ENCODE measurements around the gene GRIP2. TPM values are rescaled to one million over a fixed set of nuclear protein-coding genes. Genes with fewer than 3 reads are reported as not detected.

The GRIP2 gene
- total and polyA plus RNA-seq, 2 of the 4 experiments (the other 2 are of a cell fraction), result 0.05 TPM; not detected in 1

DNA sequence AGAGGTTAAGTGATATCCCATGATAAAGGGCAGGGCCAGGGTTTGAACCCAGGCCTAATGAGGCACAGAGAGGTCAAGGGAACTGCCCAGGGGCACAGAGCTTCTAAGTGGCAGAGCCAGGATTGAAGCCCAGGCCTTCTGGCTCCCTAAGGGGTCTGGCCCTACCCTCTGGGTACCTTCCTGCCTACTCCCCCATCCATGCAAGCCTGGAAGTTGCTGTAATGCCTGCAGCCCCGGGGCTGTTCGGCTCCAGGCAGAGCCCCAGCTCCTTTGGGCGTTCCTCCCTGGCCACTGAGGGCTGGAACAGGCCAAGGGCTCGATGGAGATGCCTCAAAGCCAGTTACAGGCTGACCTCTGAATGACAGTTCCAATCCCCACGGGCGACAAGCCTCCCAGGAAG is 4.5 kb downstream of the GRIP2 start:
- Histone ChIP-seq H4K8ac (ENCODE audit: low read depth in 2 of 2, low read length in 2 of 2) (no peak overlapping the region), H3K27ac (ENCODE audit: insufficient read depth, low read length) (no peak overlapping the region), H2AFZ (replicated peaks; ENCODE audit: low read length, poor library complexity) (no peak overlapping the region), H3K56ac (ENCODE audit: extremely low read depth, insufficient read depth, low read length) (no peak overlapping the region), H3K79me1 (ENCODE audit: low read depth in 1 of 2, low read length in 2 of 2) (no peaks in the 10 kb centered on the region), H3K4me3 (ENCODE audit: insufficient read depth, low read depth, low read length) (no peak overlapping the region), H3K23ac (ENCODE audit: low read depth, low read length) (no peak overlapping the region), H3K27me3 (ENCODE audit: control insufficient read depth, insufficient read depth, low read length) (peaks cover 43% of the 10 kb centered on the region), H3K4ac (ENCODE audit: low read depth, low read length) (no peak overlapping the region), H3K4me2 (ENCODE audit: low read depth, low read length) (no peak overlapping the region), H3K4me1 (ENCODE audit: control insufficient read depth, insufficient read depth, low read length) (no peaks in the 10 kb centered on the region), H3K9me3 (ENCODE audit: control insufficient read depth, insufficient read depth, low read length) (no peaks in the 10 kb centered on the region), H2BK15ac (ENCODE audit: low read depth, low read length) (no peak overlapping the region), H3K14ac (replicated peaks; ENCODE audit: low read depth, low read length) (no peak overlapping the region), H2BK120ac (ENCODE audit: low read depth, low read length) (no peak overlapping the region), H2AK9ac (replicated peaks; ENCODE audit: low read depth, low read length, poor library complexity) (no peak overlapping the region), H3K9ac (ENCODE audit: low read depth, low read length) (no peak overlapping the region), H3K18ac (ENCODE audit: low read depth, low read length) (no peak overlapping the region), H3K36me3 (ENCODE audit: control insufficient read depth, insufficient read depth, low read length) (no peaks in the 10 kb centered on the region), H2AK5ac (ENCODE audit: low read depth, low read length) (no peak overlapping the region), H2BK5ac (ENCODE audit: low read depth, low read length, poor library complexity, severe bottlenecking) (no peak overlapping the region), H4K91ac (ENCODE audit: insufficient read depth, low read depth, low read length) (no peak overlapping the region), H2BK20ac (ENCODE audit: low read depth, low read length) (no peak overlapping the region), H4K20me1 (ENCODE audit: insufficient read depth, low read length) (no peaks in the 10 kb centered on the region), H4K5ac (ENCODE audit: low read depth, low read length) (no peak overlapping the region), H3K9me1 (ENCODE audit: insufficient read depth, low read length) (no peaks in the 10 kb centered on the region)
- no peak for DNase-seq
- POLR2A ChIA-PET (ENCODE audit: unreplicated experiment), result no interaction called here
- dilution Hi-C loops (cut with HindIII; ENCODE audit: low sequenced_read_pairs, unreplicated experiment) (no loop called here), intact Hi-C loops (cut with micrococcal nuclease) (no loop called here), in situ Hi-C loops (cut with MboI; ENCODE audit: low sequenced_read_pairs) (no loop called here)
- TF ChIP-seq MAFK (IDR thresholded peaks at IDR 0.05; ENCODE audit: low read depth, low read length) (no peak), CEBPB (IDR thresholded peaks at IDR 0.05; ENCODE audit: low read depth, low read length) (no peak), NFE2L2 (IDR thresholded peaks at IDR 0.05; ENCODE audit: low read depth, low read length) (no peak), MAZ (IDR thresholded peaks at IDR 0.05; ENCODE audit: borderline replicate concordance, low read depth, low read length) (no peak), POLR2A (IDR thresholded peaks at IDR 0.05; ENCODE audit: low read depth, low read length) (no peak), RFX5 (IDR thresholded peaks at IDR 0.05; ENCODE audit: low read depth, low read length) (no peak)
- TF ChIP-seq, protein P1, sequence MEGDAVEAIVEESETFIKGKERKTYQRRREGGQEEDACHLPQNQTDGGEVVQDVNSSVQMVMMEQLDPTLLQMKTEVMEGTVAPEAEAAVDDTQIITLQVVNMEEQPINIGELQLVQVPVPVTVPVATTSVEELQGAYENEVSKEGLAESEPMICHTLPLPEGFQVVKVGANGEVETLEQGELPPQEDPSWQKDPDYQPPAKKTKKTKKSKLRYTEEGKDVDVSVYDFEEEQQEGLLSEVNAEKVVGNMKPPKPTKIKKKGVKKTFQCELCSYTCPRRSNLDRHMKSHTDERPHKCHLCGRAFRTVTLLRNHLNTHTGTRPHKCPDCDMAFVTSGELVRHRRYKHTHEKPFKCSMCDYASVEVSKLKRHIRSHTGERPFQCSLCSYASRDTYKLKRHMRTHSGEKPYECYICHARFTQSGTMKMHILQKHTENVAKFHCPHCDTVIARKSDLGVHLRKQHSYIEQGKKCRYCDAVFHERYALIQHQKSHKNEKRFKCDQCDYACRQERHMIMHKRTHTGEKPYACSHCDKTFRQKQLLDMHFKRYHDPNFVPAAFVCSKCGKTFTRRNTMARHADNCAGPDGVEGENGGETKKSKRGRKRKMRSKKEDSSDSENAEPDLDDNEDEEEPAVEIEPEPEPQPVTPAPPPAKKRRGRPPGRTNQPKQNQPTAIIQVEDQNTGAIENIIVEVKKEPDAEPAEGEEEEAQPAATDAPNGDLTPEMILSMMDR (conservative IDR thresholded peaks at IDR 0.05; ENCODE audit: low read depth, low read length), result no peak
- ATAC-seq (ENCODE audit: low read depth), result no peak
- 50% methylated on average over 2 of the region's 6 CpGs; no CpG with 5 or more reads in 1 of the 2 experiments for WGBS, 2 experiments (ENCODE audit: extremely low coverage in 2 of 2, insufficient read length in 1 of 2)
- no TSS peak for BruUV-seq (replicated peaks)
- CTCF ChIA-PET, result interaction anchor here (2.4 kb wide), 1 partner anchor 12 kb away, joined by 5 read pairs; no protein-coding TSS in a partner anchor

All from IMR-90 (cell line).